DND-41 (cell line): Measurements from ENCODE around the gene MCM7.
A peak's percentile ranks its signal among the peaks of the same experiment; 100 is the strongest.

Experiments
- ATAC-seq: fragments of 200-7000 bp; cut with Tn5 transposase; 3 replicates; pipeline ENCODE4 v1.9.1; 2021; ENCODE audit warnings: low read depth; ENCODE audit not compliant: insufficient read depth
- DNase-seq: peaks from one replicate; pipeline ENCODE4 v3.0.0-alpha.2; 2020
- H2AFZ ChIP-seq: 2 replicates; pipeline ENCODE4 v1.6.0; 2012; ENCODE audit warnings: low read depth, low read length
- H3K27ac ChIP-seq: 2 replicates; pipeline ENCODE4 v1.5.1; 2012; ENCODE audit warnings: low read length, inconsistent platforms
- H3K27me3 ChIP-seq: fragments of 200-600 bp; sonication (generic); 2 replicates; pipeline ENCODE4 v1.6.0; 2012; ENCODE audit warnings: low read length, mild to moderate bottlenecking, inconsistent platforms; ENCODE audit not compliant: insufficient read depth, poor library complexity
- H3K36me3 ChIP-seq: 2 replicates; pipeline ENCODE4 v1.5.1; 2012; ENCODE audit warnings: low read length, inconsistent platforms; ENCODE audit not compliant: insufficient read depth
- H3K4me1 ChIP-seq: 2 replicates; pipeline ENCODE4 v1.5.1; 2012; ENCODE audit warnings: mild to moderate bottlenecking, low read length; ENCODE audit not compliant: insufficient read depth
- H3K4me2 ChIP-seq: 2 replicates; pipeline ENCODE4 v1.6.0; 2012; ENCODE audit warnings: mild to moderate bottlenecking, moderate library complexity, low read length, inconsistent platforms; ENCODE audit not compliant: insufficient read depth
- H3K4me3 ChIP-seq, 2 experiments: fragments of 200-600 bp in 1 of 2; shearing (Covaris generic) in 1 of 2; 2 replicates each; pipeline ENCODE4 v1.5.1; 2012 to 2016; ENCODE audit warnings: inconsistent platforms in 2 of 2, low read length in 2 of 2, mild to moderate bottlenecking in 2 of 2, low read depth in 1 of 2, moderate library complexity in 1 of 2
- H3K79me2 ChIP-seq: 2 replicates; pipeline ENCODE4 v1.6.0; 2012; ENCODE audit warnings: low read length, inconsistent platforms; ENCODE audit not compliant: insufficient read depth
- H3K9ac ChIP-seq: 2 replicates; pipeline ENCODE4 v1.6.0; 2012; ENCODE audit warnings: low read depth, mild to moderate bottlenecking, inconsistent platforms, low read length, moderate library complexity
- H3K9me3 ChIP-seq: 2 replicates; pipeline ENCODE4 v1.5.1; 2012; ENCODE audit warnings: low read length, moderate library complexity, mild to moderate bottlenecking, inconsistent platforms; ENCODE audit not compliant: insufficient read depth, severe bottlenecking
- H4K20me1 ChIP-seq: 2 replicates; pipeline ENCODE4 v1.6.0; 2012; ENCODE audit warnings: low read length; ENCODE audit not compliant: insufficient read depth
- CTCF ChIP-seq: IDR thresholded peaks from 2 replicates; pipeline ENCODE4 v1.5.1; 2012; ENCODE audit warnings: borderline replicate concordance, low read length, moderate library complexity, mild to moderate bottlenecking; ENCODE audit not compliant: poor library complexity, severe bottlenecking; ENCODE audit errors: extremely low read depth
- EZH2 ChIP-seq: IDR thresholded peaks from 3 replicates; pipeline ENCODE4 v1.6.1; 2012; ENCODE audit warnings: borderline replicate concordance, low read depth, mild to moderate bottlenecking, moderate library complexity, low read length, inconsistent platforms; ENCODE audit not compliant: severe bottlenecking

Gene MCM7

GRCh38 chr7:100126931-100127865, 26.0 kb upstream of the MCM7 start, which contains the start of gene MBLAC1:
MBLAC1 (plus strand) TSS chr7:100126967; CDS start chr7:100127396, 429 bp downstream.
- Histone ChIP-seq H3K4me3 (peak within 1 kb of the TSS; percentile 91 to 96), H3K9me3 (no peaks in the 10 kb centered on the region), H2AFZ (peak within 1 kb of the TSS; percentile 97), H3K4me1 (peaks cover 50% of the 10 kb centered on the region), H3K27ac (peak within 1 kb of the TSS; percentile 100), H3K9ac (peak within 1 kb of the TSS; percentile 92), H4K20me1 (no peaks in the 10 kb centered on the region), H3K27me3 (no peaks in the 10 kb centered on the region), H3K79me2 (peaks cover 35% of the 10 kb centered on the region), H3K4me2 (peak within 1 kb of the TSS; percentile 100), H3K36me3 (peaks cover 19% of the 10 kb centered on the region)
- peak; percentile 71 for ATAC-seq
- TF ChIP-seq CTCF (no peak), EZH2 (no peak)
- DNase-seq: peak; percentile 91

- Histone ChIP-seq H3K36me3 (peaks cover 22% of the 10 kb centered on the region), H3K27me3 (no peaks in the 10 kb centered on the region), H3K4me1 (peaks cover 55% of the 10 kb centered on the region), H3K27ac (peak overlapping the region; percentile 100), H3K4me3 (peak overlapping the region; percentile 91 to 96), H4K20me1 (no peaks in the 10 kb centered on the region), H3K79me2 (peaks cover 38% of the 10 kb centered on the region), H3K9me3 (no peaks in the 10 kb centered on the region), H3K9ac (peak overlapping the region; percentile 92), H2AFZ (peak overlapping the region; percentile 97), H3K4me2 (peak overlapping the region; percentile 100)
- DNase-seq (no peak), ATAC-seq (peak; percentile 43)
- TF ChIP-seq CTCF (no peak), EZH2 (no peak)
Observed at GRCh38 chr7:100126239-100126930, 25.2 kb upstream of the MCM7 start.

- Histone ChIP-seq H3K4me2 (peak overlapping the region; percentile 100), H3K36me3 (peaks cover 22% of the 10 kb centered on the region), H3K9me3 (no peaks in the 10 kb centered on the region), H3K27me3 (no peaks in the 10 kb centered on the region), H3K4me1 (peaks cover 60% of the 10 kb centered on the region), H2AFZ (no peak overlapping the region), H4K20me1 (no peaks in the 10 kb centered on the region), H3K27ac (no peak overlapping the region), H3K4me3 (peak overlapping the region in 1 of 2 experiments; percentile 6; a peak in 1 of 4 replicates), H3K9ac (0 out of 2 replicates have a peak overlapping the region, but pooled peaks have one; percentile 7), H3K79me2 (peaks cover 50% of the 10 kb centered on the region)
- DNase-seq (no peak), ATAC-seq (no peak)
- no peak for TF ChIP-seq EZH2
- no peak for TF ChIP-seq CTCF
Observed at GRCh38 chr7:100124301-100125230, 23.4 kb upstream of the MCM7 start.
